ENCODE measurements around the gene PYGB. TPM values are rescaled to one million over a fixed set of nuclear protein-coding genes. Genes with fewer than 3 reads are reported as not detected.
"Not testable (repeated sequence)": the region's sequence is repeated elsewhere in the genome, so short reads cannot be mapped to it uniquely, and the experiment has no call there.

PYGB gene
- total RNA-seq, 1 donor from 2014 or later, result 128 TPM

- DNase-seq (ENCODE audit: extremely low read depth, low read depth, low spot score), result no peak
Observed at GRCh38 chr20:25324412-25324811, 76.5 kb downstream of the PYGB start.

GRCh38 chr20:25325073-25325472 is 77.2 kb downstream of the PYGB start:
- DNase-seq (ENCODE audit: extremely low read depth, low read depth, low spot score), result no peak

DNA sequence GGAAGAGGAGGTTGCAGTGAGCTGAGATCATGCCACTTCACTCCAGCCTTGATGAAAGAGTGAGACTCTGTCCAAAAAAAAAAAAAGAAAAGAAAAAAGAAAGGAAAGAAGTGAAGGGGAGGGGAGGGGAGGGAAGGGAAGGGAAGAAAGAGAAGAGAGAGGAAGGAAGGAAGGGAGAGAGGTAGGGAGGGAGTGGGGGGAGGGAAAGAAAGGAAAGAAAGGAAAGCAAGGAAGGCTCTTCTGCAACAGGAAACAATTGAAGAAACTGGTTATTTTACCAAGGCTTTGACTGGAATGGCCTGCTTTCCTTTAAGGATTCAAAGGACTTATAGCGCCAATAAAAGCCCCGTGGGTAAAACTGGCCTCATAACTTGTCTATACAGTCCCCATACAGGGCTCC is 78.1 kb downstream of the PYGB start:
- DNase-seq (ENCODE audit: extremely low read depth, low read depth, low spot score), result no peak

DNA sequence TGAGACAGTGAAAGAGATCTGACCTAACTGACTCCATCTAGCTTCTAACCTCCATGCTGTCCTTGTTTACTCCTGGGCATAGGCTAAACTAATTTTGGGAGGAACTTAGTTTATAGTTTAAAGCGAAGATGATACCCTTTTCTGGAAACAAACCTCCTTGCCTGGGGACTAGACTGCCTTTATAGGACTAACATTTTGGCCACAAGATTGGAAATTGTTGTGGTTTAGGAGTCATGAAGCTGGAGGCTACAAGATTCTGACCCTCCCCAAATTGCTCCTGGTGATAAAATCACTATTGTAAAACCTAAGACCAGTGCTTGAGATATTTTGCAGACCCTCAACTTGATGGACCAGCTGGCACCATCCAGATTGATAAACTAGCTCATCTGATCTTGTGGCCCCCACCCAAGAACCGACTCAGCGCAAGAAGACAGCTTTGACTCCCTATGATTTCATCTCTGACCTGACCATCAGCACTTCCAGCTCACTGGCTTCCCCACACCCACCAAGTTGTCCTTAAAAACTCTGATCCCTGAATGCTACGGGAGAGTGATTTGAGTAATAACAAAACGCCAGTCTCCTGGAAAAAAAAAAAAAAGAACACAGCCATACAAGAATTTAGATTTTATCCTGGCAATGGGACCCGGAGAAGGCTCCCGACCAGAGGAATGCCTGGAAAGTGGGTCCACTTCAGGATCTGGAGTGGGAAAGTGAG is 79.8 kb downstream of the PYGB start:
- no peak for DNase-seq (ENCODE audit: extremely low read depth, low read depth, low spot score)

GRCh38 chr20:25328954-25329498 is 81.1 kb downstream of the PYGB start:
- no peak for DNase-seq (ENCODE audit: extremely low read depth, low read depth, low spot score)

DNA sequence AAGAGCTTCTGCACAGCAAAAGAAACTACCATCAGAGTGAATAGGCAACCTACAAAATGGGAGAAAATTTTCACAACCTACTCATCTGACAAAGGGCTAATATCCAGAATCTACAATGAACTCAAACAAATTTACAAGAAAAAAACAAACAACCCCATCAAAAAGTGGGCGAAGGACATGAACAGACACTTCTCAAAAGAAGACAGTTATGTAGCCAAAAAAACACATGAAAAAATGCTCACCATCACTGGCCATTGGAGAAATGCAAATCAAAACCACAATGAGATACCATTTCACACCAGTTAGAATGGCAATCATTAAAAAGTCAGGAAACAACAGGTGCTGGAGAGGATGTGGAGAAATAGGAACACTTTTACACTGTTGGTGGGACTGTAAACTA is 87.1 kb downstream of the PYGB start:
- not testable (repeated sequence) for DNase-seq (ENCODE audit: extremely low read depth, low read depth, low spot score)

DNA sequence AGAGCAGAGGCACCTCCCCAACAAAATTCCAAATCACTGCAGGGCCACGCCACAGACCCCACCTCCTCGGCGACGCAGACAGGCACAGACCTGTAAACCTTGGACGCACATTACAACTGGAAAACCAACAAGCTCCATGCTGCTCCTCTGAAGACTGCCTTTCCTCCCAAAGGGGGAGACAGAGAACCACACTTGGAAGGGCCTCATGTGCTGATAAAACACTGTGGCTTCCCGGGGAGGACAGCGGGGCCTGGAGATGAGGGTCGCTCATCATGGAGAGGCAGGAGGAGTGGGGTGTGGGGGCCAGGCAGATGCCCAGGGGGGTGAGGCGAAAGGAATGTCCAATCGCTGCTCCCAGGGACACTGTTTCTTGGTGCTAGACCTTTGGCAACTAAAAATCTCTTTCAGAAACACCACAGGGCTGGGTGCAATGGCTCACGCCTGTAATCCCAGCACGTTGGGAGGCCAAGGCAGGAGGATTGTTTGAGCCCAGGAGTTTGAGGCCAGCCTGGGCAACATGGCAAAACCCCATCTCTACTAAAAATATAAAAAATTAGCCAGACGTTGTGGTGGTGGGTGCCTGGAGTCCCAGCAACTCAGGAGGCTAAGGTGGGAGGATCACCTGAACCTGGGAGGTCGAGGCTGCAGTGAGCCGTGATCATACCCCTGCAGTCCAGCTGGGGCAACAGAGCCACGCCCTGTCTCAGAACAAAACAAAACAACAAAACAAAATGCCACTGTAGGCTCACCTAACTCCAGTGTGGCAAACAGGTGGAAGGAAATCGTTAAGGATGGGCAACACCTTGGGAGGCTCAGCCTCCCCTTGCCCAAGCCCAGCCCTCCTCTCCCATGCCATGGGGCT is 88.9 kb downstream of the PYGB start:
- DNase-seq (ENCODE audit: extremely low read depth, low read depth, low spot score), result no peak

DNA sequence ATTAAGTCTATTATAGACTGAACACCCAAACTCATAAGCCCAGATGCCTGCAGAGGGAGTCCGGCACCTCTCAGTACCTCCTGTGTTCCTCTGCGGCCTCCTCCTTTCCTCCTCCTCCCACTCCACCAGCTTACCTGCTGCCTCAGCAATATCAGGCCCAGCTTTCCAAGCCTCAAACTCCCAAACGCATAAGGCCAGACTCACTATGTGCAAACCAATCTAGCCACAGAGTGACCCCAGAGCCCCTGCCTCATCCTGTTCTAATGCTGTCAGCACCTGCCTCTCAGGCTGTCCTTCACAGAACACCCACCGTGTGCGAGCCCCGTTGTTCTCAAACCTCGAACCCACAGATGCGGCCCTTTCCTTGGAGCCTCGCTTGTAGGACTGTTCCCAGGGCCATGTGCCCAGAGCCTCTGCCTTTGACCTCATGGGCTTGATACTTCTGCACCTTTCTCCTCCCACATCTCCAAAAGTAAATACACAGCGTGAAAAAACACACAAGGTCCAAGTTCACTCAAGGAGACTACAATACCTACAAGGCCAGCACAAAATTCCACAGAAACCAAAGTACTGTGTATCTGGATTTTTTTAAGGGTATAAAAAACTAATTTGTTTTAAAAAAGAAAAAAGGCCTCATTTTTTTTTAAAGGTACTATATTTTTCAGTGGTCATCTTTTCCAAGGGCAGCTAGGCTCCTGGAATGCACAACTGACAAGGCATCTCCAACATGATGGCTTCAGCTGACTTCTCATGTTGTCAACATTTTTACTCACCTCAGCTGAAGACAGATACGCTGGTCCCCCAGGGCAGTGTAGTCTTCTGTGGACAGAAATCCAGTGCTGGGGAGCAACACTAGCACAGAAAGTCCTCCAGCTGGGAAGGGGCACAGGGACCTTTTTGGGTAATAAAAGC is 90.5 kb downstream of the PYGB start:
- no peak for DNase-seq (ENCODE audit: extremely low read depth, low read depth, low spot score)

DNA sequence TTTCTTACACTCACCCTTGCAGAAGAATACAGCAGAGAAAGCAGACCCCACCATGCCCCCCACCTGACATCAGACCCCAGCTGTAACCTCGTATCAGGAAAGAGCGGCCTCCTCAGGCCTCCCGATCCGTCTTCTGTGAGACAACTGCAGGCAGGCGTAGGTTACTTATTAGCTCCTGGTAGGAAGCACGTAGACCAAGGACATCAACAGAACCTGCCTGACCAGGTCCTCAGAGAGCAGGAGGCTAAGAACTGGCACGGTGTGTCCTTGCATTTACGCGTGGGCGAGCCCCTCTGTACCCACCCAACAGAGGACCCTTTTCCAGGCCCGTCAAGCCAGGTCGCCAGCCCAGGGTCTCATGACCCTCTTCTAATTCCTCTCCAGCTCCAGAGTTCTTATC is 91.7 kb downstream of the PYGB start:
- no peak for DNase-seq (ENCODE audit: extremely low read depth, low read depth, low spot score)

GRCh38 chr20:25340380-25340779 is 92.5 kb downstream of the PYGB start:
- DNase-seq (ENCODE audit: extremely low read depth, low read depth, low spot score), result no peak

DNA sequence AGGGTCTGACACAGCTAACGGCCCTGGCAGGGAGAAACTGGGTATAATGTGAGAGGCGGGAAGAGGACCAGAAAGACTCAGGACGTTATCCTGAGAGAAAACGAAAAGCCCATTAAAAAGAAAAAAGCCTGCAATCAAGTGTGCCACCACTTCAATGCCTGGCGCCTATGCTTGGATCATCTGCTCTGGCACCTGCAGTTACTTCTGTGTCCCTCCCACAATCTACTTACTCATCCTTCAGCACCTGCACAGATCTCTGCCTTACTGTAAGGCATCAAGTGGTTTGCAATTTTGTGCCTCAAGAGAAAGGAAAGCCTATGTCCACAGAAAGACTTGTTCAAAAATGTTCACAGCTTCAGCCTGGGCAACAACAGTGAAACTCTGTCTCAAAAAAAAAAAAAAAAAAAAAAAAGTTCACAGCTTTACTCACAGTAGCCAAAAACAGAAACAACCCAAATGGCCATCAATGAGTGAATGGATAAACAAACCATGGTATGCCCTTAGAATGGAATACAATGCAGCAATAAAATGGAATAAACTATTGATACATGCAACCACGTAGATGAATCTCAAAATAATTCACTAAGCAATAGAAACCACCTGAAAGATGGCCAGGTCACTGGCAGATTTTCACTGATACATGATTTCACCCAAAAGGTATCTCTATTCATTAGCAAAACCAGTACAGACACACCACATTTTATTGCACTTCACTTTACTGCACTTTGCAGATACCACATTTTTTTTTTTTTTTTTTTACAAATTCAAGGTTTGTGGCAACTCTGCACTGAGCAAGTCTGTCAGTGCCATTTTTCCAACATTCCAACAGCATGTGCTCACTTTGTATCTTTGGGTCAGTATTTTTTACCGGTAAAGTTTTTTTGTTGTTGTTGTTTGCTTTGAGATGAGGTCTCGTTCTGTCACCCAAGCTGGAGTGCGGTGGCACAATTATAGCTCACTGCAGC is 94.1 kb downstream of the PYGB start:
- DNase-seq (ENCODE audit: extremely low read depth, low read depth, low spot score), result no peak

DNA sequence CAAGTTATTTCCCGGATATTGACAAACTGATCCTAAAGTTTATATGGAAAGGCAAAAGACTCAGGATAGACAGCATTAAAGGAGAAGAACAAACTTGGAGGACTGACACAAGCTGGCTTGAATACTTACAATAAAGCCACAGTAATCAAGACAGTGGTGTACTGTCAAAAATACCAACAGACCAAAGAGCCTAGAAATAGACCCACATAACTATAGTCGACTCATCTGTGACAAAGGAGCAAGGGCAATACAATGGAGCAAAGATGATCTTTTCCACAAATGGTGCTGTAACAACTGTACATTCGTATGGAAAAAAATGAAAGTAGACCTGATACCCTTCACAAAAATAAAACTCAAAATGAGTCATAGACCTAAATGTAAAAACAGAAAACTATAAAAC is 96.7 kb downstream of the PYGB start:
- DNase-seq (ENCODE audit: extremely low read depth, low read depth, low spot score), result no peak

DNA sequence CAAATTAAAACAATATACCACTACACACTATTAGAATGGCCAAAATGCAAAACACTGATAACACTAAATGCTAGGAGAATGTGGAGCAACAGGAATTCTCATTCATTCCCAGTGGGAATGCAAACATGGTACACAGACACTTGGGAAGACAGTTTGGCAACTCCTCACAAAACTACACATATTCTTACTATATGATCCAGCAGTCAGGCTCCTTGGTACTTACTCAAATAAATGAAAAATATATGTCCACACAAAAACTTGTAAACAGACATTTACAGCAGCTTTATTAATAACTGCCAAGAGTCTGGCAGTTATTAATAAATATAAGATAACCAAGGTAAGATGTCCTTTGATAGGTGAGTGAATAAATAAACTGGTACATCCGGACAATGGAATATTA is 97.8 kb downstream of the PYGB start:
- DNase-seq (ENCODE audit: extremely low read depth, low read depth, low spot score), result no peak

DNA sequence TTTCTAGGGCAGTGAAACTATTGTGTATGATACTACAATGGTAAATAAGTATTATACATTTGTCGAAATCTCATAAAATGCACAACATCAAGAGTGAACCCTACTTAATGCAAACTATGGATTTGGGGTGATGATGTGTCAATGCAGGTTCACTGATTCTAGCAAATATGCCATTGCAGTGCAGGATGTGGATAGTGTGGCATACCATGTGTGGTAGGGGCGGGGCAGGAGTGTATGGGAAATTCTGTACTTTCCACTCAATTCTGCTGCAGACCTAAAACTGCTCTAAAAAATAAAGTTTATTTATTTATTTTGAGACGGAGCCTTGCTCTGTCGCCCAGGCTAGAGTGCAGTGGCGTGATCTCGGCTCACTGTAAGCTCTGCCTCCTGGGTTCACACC is 98.5 kb downstream of the PYGB start:
- no peak for DNase-seq (ENCODE audit: extremely low read depth, low read depth, low spot score)

Other genes starting within 250 kb of the PYGB start
- gene ACSS1, start 189.9 kb upstream of the PYGB start, total RNA-seq, result 10.9 and 21.1 TPM in 2 replicates
- gene VSX1, start 165.9 kb upstream of the PYGB start, total RNA-seq, result not detected in 2 replicates
- gene ENTPD6, start 52.4 kb upstream of the PYGB start, total RNA-seq, result 46.3 and 57.7 TPM in 2 replicates
- 31.3 and 49.4 TPM in 2 replicates for gene ABHD12, start 142.8 kb downstream of the PYGB start, total RNA-seq
- 3.1 and 4.4 TPM in 2 replicates for gene GINS1, start 159.6 kb downstream of the PYGB start, total RNA-seq